CD4-positive, alpha-beta T cell (primary cell): ENCODE measurements around the gene TBC1D22A. TPM values are rescaled to one million over a fixed set of nuclear protein-coding genes. Genes with fewer than 3 reads are reported as not detected.
A peak's percentile ranks its signal among the peaks of the same experiment; 100 is the strongest.

ENCODE experiments used
- ATAC-seq: fragments of 200-7000 bp; cut with Tn5 transposase; one replicate; pipeline ENCODE4 v1.10.0; 2022; ENCODE audit warnings: mild to moderate bottlenecking; ENCODE audit not compliant: poor library complexity
- CTCF ChIA-PET: fragments of 350-600 bp; sonication (Branson Sonifier 250); formaldehyde crosslinking; loops from one replicate; lab custom pipeline; 2021; ENCODE audit warnings: antibody characterized with exemption, inconsistent platforms; lab: Charles Lee
- POLR2A ChIA-PET: fragments of 350-600 bp; sonication (Branson Sonifier 250); formaldehyde crosslinking; loops from one replicate; lab custom pipeline; 2021; ENCODE audit warnings: antibody characterized with exemption, inconsistent platforms; lab: Charles Lee
- DNase-seq, 14 experiments: peaks; one replicate each; pipeline ENCODE4 v3.0.0-alpha.2; 2013 to 2020; ENCODE audit warnings: mixed read lengths in 2 of 14
- H3K27ac ChIP-seq, 2 donors: one replicate each; pipeline versions ENCODE4 v1.5.1 to v1.7.0; 2013; ENCODE audit warnings: low read length in 2 of 2, low read depth in 1 of 2, mild to moderate bottlenecking in 1 of 2
- H3K27me3 ChIP-seq, 2 experiments: 1 replicate in 1 of 2; 2 replicates in 1 of 2; pipeline versions ENCODE4 v1.6.1 to v1.7.0; 2013; ENCODE audit warnings: low read length in 2 of 2, control low read depth in 1 of 2, mild to moderate bottlenecking in 1 of 2, moderate library complexity in 1 of 2; ENCODE audit not compliant: insufficient read depth in 2 of 2, control insufficient read depth in 1 of 2
- H3K36me3 ChIP-seq: one replicate; pipeline ENCODE4 v1.6.1; 2013; ENCODE audit warnings: low read length, control low read depth; ENCODE audit not compliant: insufficient read depth
- H3K4me1 ChIP-seq: one replicate; pipeline ENCODE4 v1.6.1; 2013; ENCODE audit warnings: low read length, control low read depth; ENCODE audit not compliant: insufficient read depth
- H3K4me3 ChIP-seq: one replicate; pipeline ENCODE4 v1.5.1; 2013; ENCODE audit warnings: mild to moderate bottlenecking, low read length, moderate library complexity
- H3K9me3 ChIP-seq, 2 experiments: 1 replicate in 1 of 2; 2 replicates in 1 of 2; pipeline versions ENCODE4 v1.6.1 to v1.7.0; 2013; ENCODE audit warnings: low read length in 2 of 2, mild to moderate bottlenecking in 2 of 2, control low read depth in 1 of 2, moderate library complexity in 1 of 2; ENCODE audit not compliant: control insufficient read depth in 1 of 2, insufficient read depth in 1 of 2
- H3K27ac Mint-ChIP-seq: one replicate; pipeline ENCODE4 v1.8.0; 2020; ENCODE audit warnings: mixed read lengths
- H3K27me3 Mint-ChIP-seq: one replicate; pipeline ENCODE4 v1.8.0; 2021; ENCODE audit warnings: mixed read lengths
- H3K36me3 Mint-ChIP-seq: one replicate; pipeline ENCODE4 v1.8.0; 2021; ENCODE audit warnings: low read depth, mixed read lengths
- H3K4me1 Mint-ChIP-seq: one replicate; pipeline ENCODE4 v1.8.0; 2021; ENCODE audit warnings: low read depth, mixed read lengths
- H3K4me3 Mint-ChIP-seq: one replicate; pipeline ENCODE4 v1.8.0; 2020; ENCODE audit warnings: mild to moderate bottlenecking, mixed read lengths
- H3K9me3 Mint-ChIP-seq: one replicate; pipeline ENCODE4 v1.8.0; 2020; ENCODE audit warnings: mixed read lengths
- CTCF ChIP-seq: fragments of 200-600 bp; IDR thresholded peaks from one replicate; pipeline ENCODE4 v1.8.0; 2022; ENCODE audit warnings: antibody characterized with exemption, mild to moderate bottlenecking
- intact Hi-C, 2 experiments: fragments of 100-400 bp; cut with DNase I in 1 of 2; cut with micrococcal nuclease in 1 of 2; formaldehyde crosslinking; loops; one replicate each; pipeline versions ENCODE4 v1.15.1 to v1.9.0; 2023 to 2025; cut with DNase I, micrococcal nuclease
- total RNA-seq, 174 experiments: library from RNA in 2 of 174; stranded (reverse) in 2 of 174; gene quantifications; one replicate each; pipeline ENCODE4 v1.2.3 and lab custom pipeline; 2021 to 2026

TBC1D22A gene
- total RNA-seq, 2 experiments from 2014 or later: 27.1 to 31.7 TPM

GRCh38 chr22:47174096-47174495, 411.6 kb downstream of the TBC1D22A start:
- Mint-ChIP-seq H3K27ac (no peak overlapping the region), H3K4me3 (no peak overlapping the region), H3K36me3 (peaks cover 62% of the 10 kb centered on the region), H3K9me3 (no peaks in the 10 kb centered on the region), H3K4me1 (no peaks in the 10 kb centered on the region), H3K27me3 (no peaks in the 10 kb centered on the region)
- Histone ChIP-seq H3K4me1 (no peaks in the 10 kb centered on the region), H3K27me3 (no peaks in the 10 kb centered on the region), H3K27ac (no peak overlapping the region), H3K4me3 (no peak overlapping the region), H3K36me3 (peaks cover 19% of the 10 kb centered on the region), H3K9me3 (peaks cover 0 to 74% of the 10 kb centered on the region in 2 experiments)
- ChIA-PET POLR2A (no interaction called here), CTCF (no interaction called here)
- DNase-seq (peak in 1 of 14 experiments; percentile 25), ATAC-seq (no peak)
- TF ChIP-seq CTCF: no peak
- intact Hi-C loops: no loop called here

- Histone ChIP-seq H3K4me1 (no peaks in the 10 kb centered on the region), H3K4me3 (no peak overlapping the region), H3K9me3 (peaks cover 0 to 77% of the 10 kb centered on the region in 2 experiments), H3K27ac (no peak overlapping the region), H3K36me3 (peaks cover 19% of the 10 kb centered on the region), H3K27me3 (no peaks in the 10 kb centered on the region)
- H3K4me3 Mint-ChIP-seq: no peak overlapping the region
- H3K27me3 Mint-ChIP-seq: no peaks in the 10 kb centered on the region
- ATAC-seq: no peak
- TF ChIP-seq CTCF: no peak
- peaks cover 60% of the 10 kb centered on the region for H3K36me3 Mint-ChIP-seq
- no peak overlapping the region for H3K27ac Mint-ChIP-seq
- H3K9me3 Mint-ChIP-seq: no peaks in the 10 kb centered on the region
- intact Hi-C loops: no loop called here
- POLR2A ChIA-PET: no interaction called here
- H3K4me1 Mint-ChIP-seq: no peaks in the 10 kb centered on the region
- CTCF ChIA-PET: no interaction called here
- peak in 1 of 14 experiments; percentile 30 for DNase-seq
Measured at GRCh38 chr22:47174671-47175112, 412.2 kb downstream of the TBC1D22A start.

- intact Hi-C loops: no loop called here
- Mint-ChIP-seq H3K4me3 (no peak overlapping the region), H3K4me1 (no peaks in the 10 kb centered on the region), H3K36me3 (peaks cover 57% of the 10 kb centered on the region), H3K27me3 (no peaks in the 10 kb centered on the region), H3K9me3 (peaks cover under 1% of the 10 kb centered on the region), H3K27ac (no peak overlapping the region)
- CTCF ChIA-PET: no interaction called here
- Histone ChIP-seq H3K4me3 (no peak overlapping the region), H3K27ac (no peak overlapping the region), H3K9me3 (peaks cover 0 to 78% of the 10 kb centered on the region in 2 experiments), H3K27me3 (no peaks in the 10 kb centered on the region), H3K4me1 (no peaks in the 10 kb centered on the region), H3K36me3 (peaks cover 15% of the 10 kb centered on the region)
- DNase-seq: peak in 2 of 14 experiments; percentile 5 to 31
- POLR2A ChIA-PET: no interaction called here
- TF ChIP-seq CTCF: no peak
- ATAC-seq: no peak
Measured at GRCh38 chr22:47175151-47176025, 412.9 kb downstream of the TBC1D22A start.
